Gastroesophageal sphincter (tissue), 3 donors: ENCODE results near the gene ZBTB32.

ENCODE experiments used
- EP300 ChIP-seq: sonication (generic); formaldehyde crosslinking; IDR thresholded peaks from one replicate; pipeline ENCODE4 v1.6.1; 2017; ENCODE audit warnings: antibody characterized with exemption, mild to moderate bottlenecking
- POLR2A ChIP-seq, 2 donors: fragments of 450-650 bp; IDR thresholded peaks; one replicate each; pipeline ENCODE4 v1.6.1; 2017; ENCODE audit warnings: antibody characterized with exemption in 2 of 2, mild to moderate bottlenecking in 2 of 2, moderate library complexity in 1 of 2
- POLR2AphosphoS5 ChIP-seq: sonication (generic); formaldehyde crosslinking; IDR thresholded peaks from one replicate; pipeline ENCODE4 v1.6.1; 2017; ENCODE audit warnings: antibody characterized with exemption
- TF ChIP-seq, protein P1 (sequence below), 4 experiments: fragments of 200-600 bp in 2 of 4; fragments of 450-650 bp in 2 of 4; sonication (generic) in 1 of 4; IDR thresholded peaks; one replicate each; pipeline ENCODE4 v1.5.1; 2017 to 2019; ENCODE audit warnings: antibody characterized with exemption in 4 of 4, mild to moderate bottlenecking in 2 of 4, moderate library complexity in 2 of 4

DNA sequence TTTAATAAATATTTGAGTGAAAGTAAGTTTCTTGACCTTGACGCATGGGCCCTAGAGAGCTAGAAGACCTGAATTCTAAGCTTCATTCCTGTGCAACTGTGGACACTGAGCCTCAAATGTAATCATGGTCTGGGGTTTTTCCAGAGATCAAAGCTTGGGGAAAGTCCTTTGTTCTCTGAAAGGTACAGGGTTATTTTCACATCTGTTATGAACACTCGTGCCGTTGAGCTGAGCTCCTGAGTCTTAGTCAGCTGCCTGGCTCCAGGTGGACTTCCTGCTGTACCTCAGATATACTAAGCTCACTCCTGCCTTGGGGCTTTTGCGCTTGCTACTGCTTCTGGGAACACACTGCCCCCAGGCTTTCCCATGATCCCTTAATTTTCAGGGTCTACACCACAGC lies 7.5 kb upstream of the ZBTB32 start:
- TF ChIP-seq EP300 (no peak), POLR2A (IDR thresholded peaks at IDR 0.05) (no peak), POLR2AphosphoS5 (no peak)
- TF ChIP-seq, protein P1, sequence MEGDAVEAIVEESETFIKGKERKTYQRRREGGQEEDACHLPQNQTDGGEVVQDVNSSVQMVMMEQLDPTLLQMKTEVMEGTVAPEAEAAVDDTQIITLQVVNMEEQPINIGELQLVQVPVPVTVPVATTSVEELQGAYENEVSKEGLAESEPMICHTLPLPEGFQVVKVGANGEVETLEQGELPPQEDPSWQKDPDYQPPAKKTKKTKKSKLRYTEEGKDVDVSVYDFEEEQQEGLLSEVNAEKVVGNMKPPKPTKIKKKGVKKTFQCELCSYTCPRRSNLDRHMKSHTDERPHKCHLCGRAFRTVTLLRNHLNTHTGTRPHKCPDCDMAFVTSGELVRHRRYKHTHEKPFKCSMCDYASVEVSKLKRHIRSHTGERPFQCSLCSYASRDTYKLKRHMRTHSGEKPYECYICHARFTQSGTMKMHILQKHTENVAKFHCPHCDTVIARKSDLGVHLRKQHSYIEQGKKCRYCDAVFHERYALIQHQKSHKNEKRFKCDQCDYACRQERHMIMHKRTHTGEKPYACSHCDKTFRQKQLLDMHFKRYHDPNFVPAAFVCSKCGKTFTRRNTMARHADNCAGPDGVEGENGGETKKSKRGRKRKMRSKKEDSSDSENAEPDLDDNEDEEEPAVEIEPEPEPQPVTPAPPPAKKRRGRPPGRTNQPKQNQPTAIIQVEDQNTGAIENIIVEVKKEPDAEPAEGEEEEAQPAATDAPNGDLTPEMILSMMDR (IDR thresholded peaks at IDR 0.05) = no peak
